ENCODE measurements around the gene RELA. TPM values are rescaled to one million over a fixed set of nuclear protein-coding genes. Genes with fewer than 3 reads are reported as not detected.
"Not testable (repeated sequence)": the region's sequence is repeated elsewhere in the genome, so short reads cannot be mapped to it uniquely, and the experiment has no call there.

RELA gene
- total RNA-seq, 6 donors from 2014 or later = 42.9 to 86.8 (median 58.7) TPM

- H3K4me1 ChIP-seq = peaks cover 53 to 85% (median 67%) of the 10 kb centered on the region in 4 donors
- TF ChIP-seq EP300 (IDR thresholded peaks at IDR 0.05) (no peak), CTCF (IDR thresholded peaks at IDR 0.05) (no peak), POLR2A (IDR thresholded peaks at IDR 0.05) (no peak), POLR2AphosphoS5 (IDR thresholded peaks at IDR 0.05) (no peak)
- H3K9me3 ChIP-seq = no peaks in the 10 kb centered on the region
- H3K27me3 ChIP-seq = no peaks in the 10 kb centered on the region
- peak overlapping the region; percentile 31 to 71 (median 42) for H3K4me3 ChIP-seq
- H3K27ac ChIP-seq = peak overlapping the region; percentile 89 to 99 (median 96)
- 58 to 69% methylated on average over 7 to 9 of the region's 16 CpGs for WGBS, 2 donors
- H3K36me3 ChIP-seq = peaks cover 4 to 57% (median 33%) of the 10 kb centered on the region in 4 donors
- ATAC-seq (ENCODE audit: low FRiP score in 2 of 2) = no peak
- DNase-seq = peak in 1 of 2 donors; percentile 50
These were observed 21.3 kb downstream of the RELA start for GRCh38 chr11:65641297-65642013.

GRCh38 chr11:65640483-65641296, 22.0 kb downstream of the RELA start:
- H3K4me3 ChIP-seq = peak overlapping the region; percentile 31 to 71 (median 42)

GRCh38 chr11:65639623-65640482, 22.9 kb downstream of the RELA start:
- DNase-seq (peak in 1 of 2 donors; percentile 72), ATAC-seq (ENCODE audit: low FRiP score in 2 of 2) (peak in 1 of 2 donors; percentile 1)
- 42 to 52% methylated on average over 5 to 6 of the region's 8 CpGs for WGBS, 2 donors

More at GRCh38 chr11:65640483-65641296, 22.0 kb downstream of the RELA start:
- H3K9me3 ChIP-seq = no peaks in the 10 kb centered on the region
- no peaks in the 10 kb centered on the region for H3K27me3 ChIP-seq
- peaks cover 53 to 82% (median 67%) of the 10 kb centered on the region in 4 donors for H3K4me1 ChIP-seq
- peak overlapping the region; percentile 89 to 99 (median 96) for H3K27ac ChIP-seq
- WGBS, 2 donors = 64 to 68% methylated on average over 10 to 20 of the region's 35 CpGs
- DNase-seq (peak; percentile 80 to 88), ATAC-seq (ENCODE audit: low FRiP score in 2 of 2) (peak; percentile 16 to 39)
- TF ChIP-seq EP300 (IDR thresholded peaks at IDR 0.05) (no peak), POLR2A (IDR thresholded peaks at IDR 0.05) (peak in 1 of 4 donors; percentile 30), CTCF (IDR thresholded peaks at IDR 0.05) (no peak)
- peaks cover 5 to 57% (median 34%) of the 10 kb centered on the region in 4 donors for H3K36me3 ChIP-seq

GRCh38 chr11:65639228-65639597, 23.5 kb downstream of the RELA start:
- Histone ChIP-seq H3K4me1 (peaks cover 53 to 75% (median 66%) of the 10 kb centered on the region in 4 donors), H3K36me3 (peaks cover 17 to 57% (median 39%) of the 10 kb centered on the region in 4 donors), H3K27ac (peak overlapping the region; percentile 89 to 99 (median 96)), H3K4me3 (peak overlapping the region in 3 of 4 donors; percentile 71 to 85 (median 76))
- 78 to 85% methylated on average over 3 to 8 of the region's 9 CpGs for WGBS, 2 donors
- not testable (repeated sequence) for H3K27me3 ChIP-seq; ATAC-seq (ENCODE audit: low FRiP score in 2 of 2); DNase-seq; H3K9me3 ChIP-seq

More at GRCh38 chr11:65639623-65640482, 22.9 kb downstream of the RELA start:
- peaks cover 11 to 57% (median 36%) of the 10 kb centered on the region in 4 donors for H3K36me3 ChIP-seq
- no peaks in the 10 kb centered on the region for H3K9me3 ChIP-seq
- no peaks in the 10 kb centered on the region for H3K27me3 ChIP-seq
- H3K4me3 ChIP-seq = peak overlapping the region in 3 of 4 donors; percentile 47 to 76 (median 71)
- no peak for TF ChIP-seq CTCF (IDR thresholded peaks at IDR 0.05)
- TF ChIP-seq POLR2AphosphoS5 (IDR thresholded peaks at IDR 0.05) = peak; percentile 66 to 81
- peak in 1 of 4 donors; percentile 27 for TF ChIP-seq POLR2A (IDR thresholded peaks at IDR 0.05)
- peak in 2 of 4 donors; percentile 64 to 73 for TF ChIP-seq EP300 (IDR thresholded peaks at IDR 0.05)
- peak overlapping the region; percentile 89 to 99 (median 96) for H3K27ac ChIP-seq
- peaks cover 53 to 76% (median 67%) of the 10 kb centered on the region in 4 donors for H3K4me1 ChIP-seq

Measured in upper lobe of left lung (tissue), 6 donors.